A549 (cell line): Measurements from ENCODE around the gene ZRANB1.

Experiments
- E2F6 ChIP-seq: IDR thresholded peaks from 2 replicates; pipeline ENCODE4 v1.6.1; 2012; ENCODE audit warnings: low read depth, borderline replicate concordance
- EP300 ChIP-seq, 2 experiments: fragments of >200 bp; sonication (Bioruptor Twin); formaldehyde crosslinking; IDR thresholded peaks; 2 replicates in 1 of 2; 3 replicates in 1 of 2; pipeline ENCODE4 v1.6.1; 2016 to 2017
- HOXA7 ChIP-seq: fragments of 250-450 bp; sonication (Bioruptor Pico); IDR thresholded peaks from 2 replicates; pipeline ENCODE4 v1.5.0; 2020; ENCODE audit warnings: mild to moderate bottlenecking, moderate library complexity
- JUN ChIP-seq, 2 experiments: fragments of >200 bp; sonication (Bioruptor Twin); formaldehyde crosslinking; IDR thresholded peaks; 2 replicates in 1 of 2; 3 replicates in 1 of 2; pipeline ENCODE4 v1.6.1; 2016 to 2017
- MAFK ChIP-seq: fragments of 450-650 bp; IDR thresholded peaks from 2 replicates; pipeline ENCODE4 v1.6.1; 2014; ENCODE audit not compliant: partially characterized antibody
- MAX ChIP-seq: IDR thresholded peaks from 2 replicates; pipeline ENCODE4 v1.6.1; 2012
- MYC ChIP-seq: IDR thresholded peaks from 2 replicates; pipeline ENCODE4 v1.6.1; 2012; ENCODE audit warnings: mild to moderate bottlenecking, inconsistent platforms, low read length, improper control_type of control experiment, borderline replicate concordance
- POLR2A ChIP-seq: IDR thresholded peaks from 2 replicates; pipeline ENCODE4 v1.6.1; 2012; ENCODE audit warnings: mild to moderate bottlenecking, low read length
- RNF2 ChIP-seq: fragments of 200-600 bp; sonication (generic); IDR thresholded peaks from 2 replicates; pipeline ENCODE4 v1.6.1; 2016; ENCODE audit warnings: low read depth, mild to moderate bottlenecking, antibody characterized with exemption, moderate library complexity, borderline replicate concordance
- SMC3 ChIP-seq: fragments of >200 bp; sonication (Bioruptor Twin); formaldehyde crosslinking; IDR thresholded peaks from 3 replicates; pipeline ENCODE4 v1.6.1; 2018; ENCODE audit warnings: inconsistent platforms
- USF2 ChIP-seq: fragments of 450-650 bp; IDR thresholded peaks from 2 replicates; pipeline ENCODE4 v1.6.1; 2014; ENCODE audit warnings: antibody characterized with exemption
- TF ChIP-seq, protein P1 (sequence below): fragments of >200 bp; sonication (Bioruptor Twin); formaldehyde crosslinking; IDR thresholded peaks from 3 replicates; pipeline ENCODE4 v1.5.1; 2016

DNA sequence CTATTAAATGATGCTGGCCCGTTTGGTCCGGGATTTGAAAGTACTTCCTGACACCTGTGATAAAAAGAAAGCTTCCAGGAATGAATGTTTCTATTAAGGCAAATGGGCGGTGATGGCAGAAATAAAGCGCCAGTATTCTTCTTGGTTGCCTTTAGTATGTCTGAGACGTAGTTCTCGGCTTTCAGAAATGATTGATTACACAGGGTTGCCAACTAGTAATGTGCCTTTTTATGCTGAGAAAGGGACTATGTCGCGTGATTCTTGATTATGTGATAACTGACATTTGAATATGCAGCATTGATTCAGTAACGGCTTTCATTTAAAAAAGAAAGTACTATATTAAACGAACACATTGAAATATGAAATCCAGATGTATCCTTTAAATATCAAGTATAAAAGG is 13.9 kb downstream of the ZRANB1 start:
- TF ChIP-seq, protein P1, sequence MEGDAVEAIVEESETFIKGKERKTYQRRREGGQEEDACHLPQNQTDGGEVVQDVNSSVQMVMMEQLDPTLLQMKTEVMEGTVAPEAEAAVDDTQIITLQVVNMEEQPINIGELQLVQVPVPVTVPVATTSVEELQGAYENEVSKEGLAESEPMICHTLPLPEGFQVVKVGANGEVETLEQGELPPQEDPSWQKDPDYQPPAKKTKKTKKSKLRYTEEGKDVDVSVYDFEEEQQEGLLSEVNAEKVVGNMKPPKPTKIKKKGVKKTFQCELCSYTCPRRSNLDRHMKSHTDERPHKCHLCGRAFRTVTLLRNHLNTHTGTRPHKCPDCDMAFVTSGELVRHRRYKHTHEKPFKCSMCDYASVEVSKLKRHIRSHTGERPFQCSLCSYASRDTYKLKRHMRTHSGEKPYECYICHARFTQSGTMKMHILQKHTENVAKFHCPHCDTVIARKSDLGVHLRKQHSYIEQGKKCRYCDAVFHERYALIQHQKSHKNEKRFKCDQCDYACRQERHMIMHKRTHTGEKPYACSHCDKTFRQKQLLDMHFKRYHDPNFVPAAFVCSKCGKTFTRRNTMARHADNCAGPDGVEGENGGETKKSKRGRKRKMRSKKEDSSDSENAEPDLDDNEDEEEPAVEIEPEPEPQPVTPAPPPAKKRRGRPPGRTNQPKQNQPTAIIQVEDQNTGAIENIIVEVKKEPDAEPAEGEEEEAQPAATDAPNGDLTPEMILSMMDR = no peak
- TF ChIP-seq MAFK (no peak), USF2 (no peak), EP300 (IDR thresholded peaks at IDR 0.05) (no peak), POLR2A (no peak), SMC3 (no peak), MAX (no peak), JUN (IDR thresholded peaks at IDR 0.05) (no peak), RNF2 (no peak), HOXA7 (CRISPR knock-in tag) (no peak), E2F6 (no peak), MYC (no peak)
